NCI-H774 (cell line): Measurements from ENCODE around the gene EIF5AL1.

Experiments
- DNase-seq: peaks from one replicate; lab custom pipeline; 2025; lab: John Stamatoyannopoulos, UW

EIF5AL1 gene

GRCh38 chr10:79559726-79560125, 47.4 kb downstream of the EIF5AL1 start:
- no peak for DNase-seq

GRCh38 chr10:79560160-79560709, 47.9 kb downstream of the EIF5AL1 start, which contains the start of gene SFTPA2:
Gene SFTPA2, minus strand, starts transcription at chr10:79560407. Its CDS starts 924 bp downstream, at chr10:79559483.
- DNase-seq: no peak

- no peak for DNase-seq
These were observed 48.9 kb downstream of the EIF5AL1 start for GRCh38 chr10:79561257-79561656.

GRCh38 chr10:79562135-79562756, 49.9 kb downstream of the EIF5AL1 start:
- peak; percentile 59 for DNase-seq

- no peak for DNase-seq
These were observed 51.1 kb downstream of the EIF5AL1 start for GRCh38 chr10:79563426-79563825.
